ENCODE data around the gene CPNE7.

CPNE7 gene

GRCh38 chr16:89549007-89549700 lies 26.4 kb upstream of the CPNE7 start:
- no peak for DNase-seq

- no peak for DNase-seq
Measured at GRCh38 chr16:89550421-89551007, 25.0 kb upstream of the CPNE7 start.

- no peak for DNase-seq
Measured at GRCh38 chr16:89552329-89552728, 23.2 kb upstream of the CPNE7 start.

- no peak for DNase-seq
Measured at GRCh38 chr16:89552913-89553312, 22.6 kb upstream of the CPNE7 start.

GRCh38 chr16:89553733-89554132 lies 21.8 kb upstream of the CPNE7 start:
- DNase-seq = no peak

- no peak for DNase-seq
Measured at GRCh38 chr16:89554343-89554742, 21.2 kb upstream of the CPNE7 start.

- DNase-seq = no peak
Measured at GRCh38 chr16:89555265-89555664, 20.3 kb upstream of the CPNE7 start.

- DNase-seq = no peak
Measured at GRCh38 chr16:89555780-89556179, 19.8 kb upstream of the CPNE7 start.

GRCh38 chr16:89556750-89557689 lies 18.5 kb upstream of the CPNE7 start:
- peak; percentile 75 to 81 for DNase-seq

- DNase-seq = no peak
Measured at GRCh38 chr16:89557690-89558490, 17.7 kb upstream of the CPNE7 start.

GRCh38 chr16:89560378-89561141 lies 15.0 kb upstream of the CPNE7 start, which contains the start of gene RPL13:
Gene RPL13, plus strand, starts transcription at chr16:89560682. Its CDS starts 278 bp downstream, at chr16:89560960.
- peak; percentile 96 for DNase-seq

GRCh38 chr16:89561142-89561883 lies 14.2 kb upstream of the CPNE7 start:
- no peak for DNase-seq

- DNase-seq = peak; percentile 19
Measured at GRCh38 chr16:89561884-89562599, 13.5 kb upstream of the CPNE7 start.

- no peak for DNase-seq
Measured at GRCh38 chr16:89562939-89563338, 12.6 kb upstream of the CPNE7 start.

GRCh38 chr16:89563639-89564392 lies 11.7 kb upstream of the CPNE7 start:
- no peak for DNase-seq

- peak; percentile 36 to 48 for DNase-seq
Measured at GRCh38 chr16:89564476-89565255, 10.9 kb upstream of the CPNE7 start.

GRCh38 chr16:89565256-89565505 lies 10.4 kb upstream of the CPNE7 start:
- DNase-seq = peak in 1 of 2 experiments; percentile 61

- DNase-seq = peak; percentile 56 to 61
Measured at GRCh38 chr16:89565506-89566372, 9.8 kb upstream of the CPNE7 start.
